Hepatocyte (in vitro differentiated cells): ENCODE results near the gene SORBS2.

Source experiments
- EZH2phosphoT487 ChIP-seq: fragments of 200-600 bp; sonication (generic); IDR thresholded peaks from one replicate; pipeline ENCODE4 v1.6.1; 2018; ENCODE audit warnings: antibody characterized with exemption, mild to moderate bottlenecking, low read depth, moderate library complexity; ENCODE audit not compliant: unreplicated experiment, severe bottlenecking
- TF ChIP-seq, protein P1 (sequence below): fragments of 200-600 bp; sonication (generic); IDR thresholded peaks from 2 replicates; pipeline ENCODE4 v1.5.1; 2016; ENCODE audit warnings: antibody characterized with exemption, mild to moderate bottlenecking; ENCODE audit not compliant: poor library complexity

DNA sequence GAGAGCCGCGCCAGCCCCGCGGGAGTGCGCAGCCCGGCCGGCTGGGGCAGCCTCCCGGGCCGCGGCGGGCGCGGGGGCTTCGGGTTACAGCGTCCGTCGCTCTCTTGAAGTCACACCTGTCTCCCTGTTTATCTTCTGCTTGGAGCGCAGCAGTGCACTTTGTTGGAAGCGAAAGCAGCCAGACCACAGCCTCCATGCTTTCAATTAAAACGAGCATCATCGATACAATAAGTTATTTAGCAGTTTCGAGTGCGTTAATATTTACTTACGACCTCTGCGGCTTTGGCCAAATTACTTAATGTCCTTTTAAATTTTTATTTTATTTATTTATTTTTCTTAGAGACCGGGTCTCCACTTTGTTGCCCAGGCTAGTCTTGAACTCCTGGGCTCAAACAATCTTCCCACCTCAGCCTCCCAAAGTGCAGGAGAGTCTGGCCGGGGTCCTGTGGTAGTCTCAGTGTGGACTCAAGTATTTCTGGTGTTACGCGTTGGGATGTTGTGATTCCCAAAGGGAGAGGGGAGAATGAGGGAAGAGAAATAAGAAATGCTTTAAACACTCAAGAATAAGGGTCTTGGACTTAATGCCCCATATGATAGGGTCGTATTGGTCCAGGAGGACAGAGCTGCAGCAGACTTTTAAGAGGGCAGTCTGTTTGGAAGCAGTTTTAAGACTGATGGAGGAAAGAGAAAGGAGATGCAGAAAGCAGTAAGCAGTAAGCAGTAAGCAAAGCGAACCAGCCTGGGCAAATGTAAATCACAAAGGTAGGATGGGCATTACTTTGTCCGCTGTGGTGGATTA is 276.2 kb downstream of the SORBS2 start:
- TF ChIP-seq, protein P1, sequence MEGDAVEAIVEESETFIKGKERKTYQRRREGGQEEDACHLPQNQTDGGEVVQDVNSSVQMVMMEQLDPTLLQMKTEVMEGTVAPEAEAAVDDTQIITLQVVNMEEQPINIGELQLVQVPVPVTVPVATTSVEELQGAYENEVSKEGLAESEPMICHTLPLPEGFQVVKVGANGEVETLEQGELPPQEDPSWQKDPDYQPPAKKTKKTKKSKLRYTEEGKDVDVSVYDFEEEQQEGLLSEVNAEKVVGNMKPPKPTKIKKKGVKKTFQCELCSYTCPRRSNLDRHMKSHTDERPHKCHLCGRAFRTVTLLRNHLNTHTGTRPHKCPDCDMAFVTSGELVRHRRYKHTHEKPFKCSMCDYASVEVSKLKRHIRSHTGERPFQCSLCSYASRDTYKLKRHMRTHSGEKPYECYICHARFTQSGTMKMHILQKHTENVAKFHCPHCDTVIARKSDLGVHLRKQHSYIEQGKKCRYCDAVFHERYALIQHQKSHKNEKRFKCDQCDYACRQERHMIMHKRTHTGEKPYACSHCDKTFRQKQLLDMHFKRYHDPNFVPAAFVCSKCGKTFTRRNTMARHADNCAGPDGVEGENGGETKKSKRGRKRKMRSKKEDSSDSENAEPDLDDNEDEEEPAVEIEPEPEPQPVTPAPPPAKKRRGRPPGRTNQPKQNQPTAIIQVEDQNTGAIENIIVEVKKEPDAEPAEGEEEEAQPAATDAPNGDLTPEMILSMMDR = no peak
- TF ChIP-seq EZH2phosphoT487 = no peak
